Ishikawa (cell line): ENCODE results near the gene RGL2.

Experiments used
- CEBPB ChIP-seq: IDR thresholded peaks from 2 replicates; pipeline ENCODE4 v1.6.1; 2012
- CREB1 ChIP-seq: IDR thresholded peaks from 2 replicates; pipeline ENCODE4 v1.6.1; 2012; ENCODE audit warnings: low read depth
- EGR1 ChIP-seq: IDR thresholded peaks from 2 replicates; pipeline ENCODE4 v1.6.1; 2012
- EP300 ChIP-seq: IDR thresholded peaks from 2 replicates; pipeline ENCODE4 v1.6.1; 2012; ENCODE audit warnings: borderline replicate concordance
- FOXM1 ChIP-seq: IDR thresholded peaks from 2 replicates; pipeline ENCODE4 v1.6.1; 2012; ENCODE audit warnings: low read depth, borderline replicate concordance
- RAD21 ChIP-seq: IDR thresholded peaks from 2 replicates; pipeline ENCODE4 v1.6.1; 2012; ENCODE audit warnings: low read depth
- TAF1 ChIP-seq: IDR thresholded peaks from 2 replicates; pipeline ENCODE4 v1.6.1; 2012; ENCODE audit warnings: low read depth, mild to moderate bottlenecking
- TCF12 ChIP-seq: IDR thresholded peaks from 2 replicates; pipeline ENCODE4 v1.6.1; 2012; ENCODE audit warnings: low read depth
- TEAD4 ChIP-seq: IDR thresholded peaks from 2 replicates; pipeline ENCODE4 v1.6.1; 2012
- YY1 ChIP-seq: IDR thresholded peaks from 2 replicates; pipeline ENCODE4 v1.6.1; 2012; ENCODE audit warnings: low read depth
- ZBTB7A ChIP-seq: IDR thresholded peaks from 2 replicates; pipeline ENCODE4 v1.6.1; 2012; ENCODE audit warnings: low read depth
- TF ChIP-seq, protein P1 (sequence below): IDR thresholded peaks from 2 replicates; pipeline ENCODE4 v1.6.1; 2012; ENCODE audit warnings: low read depth, mild to moderate bottlenecking
- TF ChIP-seq, protein P2 (sequence below): IDR thresholded peaks from 2 replicates; pipeline ENCODE4 v1.6.1; 2012

DNA sequence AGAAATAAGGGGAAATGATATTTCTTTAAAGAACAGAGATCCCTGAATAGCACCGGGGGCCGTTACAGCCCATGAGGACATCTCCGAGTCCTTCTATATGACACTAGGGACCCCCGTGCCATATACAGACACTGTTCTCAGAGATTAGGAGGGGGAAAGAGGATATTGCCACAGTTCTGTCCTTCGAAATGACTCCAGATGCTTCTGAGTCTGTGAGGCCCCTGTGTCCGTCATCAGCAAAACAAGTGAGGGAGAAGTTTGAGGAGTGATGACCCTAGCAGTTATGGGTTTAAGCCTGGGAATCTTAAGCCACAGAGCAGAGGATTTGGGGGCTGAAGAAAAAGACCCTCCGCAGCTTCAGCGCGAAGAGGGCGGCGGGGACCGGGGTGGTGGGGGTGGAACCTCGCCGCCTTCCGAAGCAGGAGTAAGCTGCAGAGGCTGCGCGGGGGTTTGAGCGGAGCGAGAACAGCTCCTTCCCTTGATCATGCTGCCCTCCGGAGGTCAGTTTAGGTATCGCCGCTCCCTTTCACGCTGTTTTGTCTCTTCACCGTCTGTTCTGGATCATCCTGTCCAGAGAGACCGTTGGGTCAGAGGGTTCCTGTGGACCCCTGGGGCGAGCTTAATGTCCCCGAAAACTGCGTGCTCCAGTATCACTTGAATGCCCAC lies 50.6 kb downstream of the RGL2 start:
- no peak for TF ChIP-seq TAF1
- TF ChIP-seq CEBPB, result no peak
- TF ChIP-seq, protein P1, sequence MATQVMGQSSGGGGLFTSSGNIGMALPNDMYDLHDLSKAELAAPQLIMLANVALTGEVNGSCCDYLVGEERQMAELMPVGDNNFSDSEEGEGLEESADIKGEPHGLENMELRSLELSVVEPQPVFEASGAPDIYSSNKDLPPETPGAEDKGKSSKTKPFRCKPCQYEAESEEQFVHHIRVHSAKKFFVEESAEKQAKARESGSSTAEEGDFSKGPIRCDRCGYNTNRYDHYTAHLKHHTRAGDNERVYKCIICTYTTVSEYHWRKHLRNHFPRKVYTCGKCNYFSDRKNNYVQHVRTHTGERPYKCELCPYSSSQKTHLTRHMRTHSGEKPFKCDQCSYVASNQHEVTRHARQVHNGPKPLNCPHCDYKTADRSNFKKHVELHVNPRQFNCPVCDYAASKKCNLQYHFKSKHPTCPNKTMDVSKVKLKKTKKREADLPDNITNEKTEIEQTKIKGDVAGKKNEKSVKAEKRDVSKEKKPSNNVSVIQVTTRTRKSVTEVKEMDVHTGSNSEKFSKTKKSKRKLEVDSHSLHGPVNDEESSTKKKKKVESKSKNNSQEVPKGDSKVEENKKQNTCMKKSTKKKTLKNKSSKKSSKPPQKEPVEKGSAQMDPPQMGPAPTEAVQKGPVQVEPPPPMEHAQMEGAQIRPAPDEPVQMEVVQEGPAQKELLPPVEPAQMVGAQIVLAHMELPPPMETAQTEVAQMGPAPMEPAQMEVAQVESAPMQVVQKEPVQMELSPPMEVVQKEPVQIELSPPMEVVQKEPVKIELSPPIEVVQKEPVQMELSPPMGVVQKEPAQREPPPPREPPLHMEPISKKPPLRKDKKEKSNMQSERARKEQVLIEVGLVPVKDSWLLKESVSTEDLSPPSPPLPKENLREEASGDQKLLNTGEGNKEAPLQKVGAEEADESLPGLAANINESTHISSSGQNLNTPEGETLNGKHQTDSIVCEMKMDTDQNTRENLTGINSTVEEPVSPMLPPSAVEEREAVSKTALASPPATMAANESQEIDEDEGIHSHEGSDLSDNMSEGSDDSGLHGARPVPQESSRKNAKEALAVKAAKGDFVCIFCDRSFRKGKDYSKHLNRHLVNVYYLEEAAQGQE, result no peak
- TF ChIP-seq RAD21, result peak; percentile 95
- no peak for TF ChIP-seq YY1
- TF ChIP-seq EGR1, result no peak
- TF ChIP-seq TCF12, result no peak
- no peak for TF ChIP-seq EP300
- TF ChIP-seq, protein P2, sequence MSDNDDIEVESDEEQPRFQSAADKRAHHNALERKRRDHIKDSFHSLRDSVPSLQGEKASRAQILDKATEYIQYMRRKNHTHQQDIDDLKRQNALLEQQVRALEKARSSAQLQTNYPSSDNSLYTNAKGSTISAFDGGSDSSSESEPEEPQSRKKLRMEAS, result no peak
- no peak for TF ChIP-seq CREB1
- TF ChIP-seq TEAD4, result no peak
- TF ChIP-seq ZBTB7A, result no peak
- no peak for TF ChIP-seq FOXM1
